ENCODE data around the gene SPATA3. TPM values are rescaled to one million over a fixed set of nuclear protein-coding genes. Genes with fewer than 3 reads are reported as not detected.

SPATA3 gene
- total RNA-seq, 1 experiment from 2014 or later = not detected

- Mint-ChIP-seq H3K27me3 (ENCODE audit: insufficient read depth, unreplicated experiment) (no peaks in the 10 kb centered on the region), H3K4me3 (ENCODE audit: unreplicated experiment) (no peak overlapping the region), H3K9me3 (ENCODE audit: unreplicated experiment) (no peaks in the 10 kb centered on the region), H3K4me1 (ENCODE audit: low read depth, unreplicated experiment) (peaks cover 7% of the 10 kb centered on the region), H3K36me3 (ENCODE audit: insufficient read depth, unreplicated experiment) (no peaks in the 10 kb centered on the region), H3K27ac (ENCODE audit: unreplicated experiment) (no peak overlapping the region)
- no peaks in the 10 kb centered on the region for H3K36me3 ChIP-seq (ENCODE audit: control insufficient read depth, insufficient read depth, low read length)
- no peaks in the 10 kb centered on the region for H3K27me3 ChIP-seq (replicated peaks; ENCODE audit: control insufficient read depth, insufficient read depth, low read length)
- DNase-seq = no peak
- no peaks in the 10 kb centered on the region for H3K9me3 ChIP-seq
- ChIA-PET CTCF (no interaction called here), POLR2A (no interaction called here)
- TF ChIP-seq CTCF (IDR thresholded peaks at IDR 0.05; ENCODE audit: insufficient read depth in 1 of 2, low read depth in 1 of 2, low read length in 1 of 2, severe bottlenecking in 1 of 2, unreplicated experiment in 1 of 2) = no peak
- intact Hi-C loops (cut with micrococcal nuclease; ENCODE audit: unreplicated experiment) = no loop called here
- no peak overlapping the region for H3K4me3 ChIP-seq (ENCODE audit: low read depth, low read length)
- no TSS peak for BruUV-seq (replicated peaks)
- H3K4me1 ChIP-seq = peaks cover under 1% of the 10 kb centered on the region; the same call in 1 of the 2 replicates
Measured at GRCh38 chr2:230982528-230982927, 13.4 kb upstream of the SPATA3 start.

DNA sequence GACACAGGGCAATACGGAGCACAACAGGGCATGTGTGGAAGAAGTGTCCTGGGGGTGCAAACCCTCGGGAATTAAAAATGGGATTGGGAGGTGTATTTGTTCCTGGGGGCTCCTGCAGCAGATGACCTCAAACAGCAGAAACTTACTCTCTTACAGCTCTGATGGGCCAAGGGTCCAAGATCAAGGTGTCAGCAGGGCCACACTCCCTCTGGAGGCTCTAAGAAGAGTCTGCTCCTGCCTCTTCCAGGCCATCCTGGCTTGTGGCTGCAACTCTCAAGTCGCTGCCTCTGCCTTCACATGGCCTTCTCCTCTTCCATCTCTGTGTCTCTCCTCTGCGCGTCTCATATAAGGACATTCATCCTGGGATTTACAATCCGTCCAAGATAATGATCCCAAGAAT, 12.4 kb upstream of the SPATA3 start:
- no peaks in the 10 kb centered on the region for H3K9me3 Mint-ChIP-seq (ENCODE audit: unreplicated experiment)
- H3K27me3 ChIP-seq (replicated peaks; ENCODE audit: control insufficient read depth, insufficient read depth, low read length) = no peaks in the 10 kb centered on the region
- no peak overlapping the region for H3K4me3 Mint-ChIP-seq (ENCODE audit: unreplicated experiment)
- H3K36me3 Mint-ChIP-seq (ENCODE audit: insufficient read depth, unreplicated experiment) = no peaks in the 10 kb centered on the region
- H3K36me3 ChIP-seq (ENCODE audit: control insufficient read depth, insufficient read depth, low read length) = no peaks in the 10 kb centered on the region
- BruUV-seq (replicated peaks) = no TSS peak
- no peak overlapping the region for H3K27ac Mint-ChIP-seq (ENCODE audit: unreplicated experiment)
- H3K27me3 Mint-ChIP-seq (ENCODE audit: insufficient read depth, unreplicated experiment) = no peaks in the 10 kb centered on the region
- POLR2A ChIA-PET = no interaction called here
- no peak overlapping the region for H3K4me3 ChIP-seq (ENCODE audit: low read depth, low read length)
- H3K4me1 Mint-ChIP-seq (ENCODE audit: low read depth, unreplicated experiment) = peaks cover 13% of the 10 kb centered on the region
- no peak for DNase-seq
- H3K9me3 ChIP-seq = no peaks in the 10 kb centered on the region
- intact Hi-C loops (cut with micrococcal nuclease; ENCODE audit: unreplicated experiment) = no loop called here
- no peak for TF ChIP-seq CTCF (IDR thresholded peaks at IDR 0.05; ENCODE audit: insufficient read depth in 1 of 2, low read depth in 1 of 2, low read length in 1 of 2, severe bottlenecking in 1 of 2, unreplicated experiment in 1 of 2)
- CTCF ChIA-PET = interaction anchor here (0.6 kb wide), 1 partner anchor 36 kb away, joined by 3 read pairs; no protein-coding TSS in a partner anchor
- peaks cover 3% of the 10 kb centered on the region; the same call in 1 of the 2 replicates for H3K4me1 ChIP-seq

DNA sequence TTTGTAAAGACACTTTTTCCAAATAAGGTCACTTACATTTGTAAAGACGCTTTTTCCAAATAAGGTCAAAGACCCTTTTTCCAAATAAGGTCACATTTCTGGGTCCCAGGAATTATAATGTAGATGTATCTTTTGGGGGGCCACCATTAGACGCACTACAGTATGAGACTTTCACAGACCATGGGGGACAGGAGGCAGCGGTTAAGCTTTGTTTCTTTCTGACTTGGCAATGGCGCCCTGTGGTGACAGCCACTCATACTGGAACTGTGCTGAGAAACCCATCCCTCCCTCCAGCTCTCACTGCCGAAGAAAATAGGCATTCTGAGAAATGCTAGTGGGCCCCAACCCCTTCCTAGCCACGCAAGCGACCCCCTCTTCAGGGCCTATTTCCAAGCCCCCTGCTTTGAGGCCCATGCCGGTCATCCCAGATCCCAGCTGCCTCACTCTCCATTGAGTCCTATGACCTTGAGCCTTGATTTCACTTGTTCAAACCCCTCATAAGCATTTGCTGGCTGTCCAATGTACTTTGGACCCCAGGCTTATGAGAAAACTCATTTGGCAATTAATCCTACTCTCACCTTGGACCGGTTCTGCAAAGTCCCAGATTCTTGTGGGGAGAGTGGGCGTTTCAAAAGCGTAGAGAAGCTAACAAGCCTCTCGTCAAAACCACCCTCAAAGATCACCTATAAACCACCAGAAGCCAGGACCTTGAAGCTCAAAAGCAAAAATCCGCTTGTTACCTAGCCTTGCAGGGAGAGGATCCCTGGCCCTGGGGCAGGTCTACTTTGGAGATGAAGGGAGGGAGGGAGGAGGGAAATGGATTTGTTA, 11.3 kb upstream of the SPATA3 start:
- no TSS peak for BruUV-seq (replicated peaks)
- intact Hi-C loops (cut with micrococcal nuclease; ENCODE audit: unreplicated experiment) = loop anchor here (5.0 kb wide), 1 partner anchor 42 kb away; no protein-coding TSS in a partner anchor
- POLR2A ChIA-PET = no interaction called here
- Histone ChIP-seq H3K4me3 (ENCODE audit: low read depth, low read length) (no peak overlapping the region), H3K9me3 (no peaks in the 10 kb centered on the region), H3K4me1 (peaks cover 3% of the 10 kb centered on the region; the same call in 1 of the 2 replicates), H3K36me3 (ENCODE audit: control insufficient read depth, insufficient read depth, low read length) (no peaks in the 10 kb centered on the region), H3K27me3 (replicated peaks; ENCODE audit: control insufficient read depth, insufficient read depth, low read length) (no peaks in the 10 kb centered on the region)
- Mint-ChIP-seq H3K27me3 (ENCODE audit: insufficient read depth, unreplicated experiment) (no peaks in the 10 kb centered on the region), H3K4me3 (ENCODE audit: unreplicated experiment) (no peak overlapping the region), H3K4me1 (ENCODE audit: low read depth, unreplicated experiment) (peaks cover 13% of the 10 kb centered on the region), H3K36me3 (ENCODE audit: insufficient read depth, unreplicated experiment) (no peaks in the 10 kb centered on the region), H3K9me3 (ENCODE audit: unreplicated experiment) (no peaks in the 10 kb centered on the region), H3K27ac (ENCODE audit: unreplicated experiment) (no peak overlapping the region)
- CTCF ChIA-PET = interaction anchor here (0.6 kb wide), 1 partner anchor 60 kb away, joined by 4 read pairs; no protein-coding TSS in a partner anchor
- TF ChIP-seq CTCF (IDR thresholded peaks at IDR 0.05; ENCODE audit: insufficient read depth in 1 of 2, low read depth in 1 of 2, low read length in 1 of 2, severe bottlenecking in 1 of 2, unreplicated experiment in 1 of 2) = no peak
- DNase-seq = no peak

Measured in Caco-2 (cell line).